ENCODE measurements around the gene TASP1.
A peak's percentile ranks its signal among the peaks of the same experiment; 100 is the strongest.
"Not testable (repeated sequence)": the region's sequence is repeated elsewhere in the genome, so short reads cannot be mapped to it uniquely, and the experiment has no call there.

Gene TASP1

GRCh38 chr20:13644010-13644409, 5.3 kb upstream of the TASP1 start:
- Histone ChIP-seq H3K27me3 (replicated peaks; ENCODE audit: control insufficient read depth, insufficient read depth, low read length) (no peaks in the 10 kb centered on the region), H3K4me3 (replicated peaks; ENCODE audit: low read depth, low read length) (no peak overlapping the region), H3K36me3 (ENCODE audit: control insufficient read depth, insufficient read depth, low read length) (no peaks in the 10 kb centered on the region)
- DNase-seq (ENCODE audit: extremely low read depth, insufficient read length): no peak
- no peak for TF ChIP-seq CTCF (IDR thresholded peaks at IDR 0.05; ENCODE audit: insufficient read depth, low read length, poor library complexity, severe bottlenecking)

GRCh38 chr20:13639150-13639497, 392 bp upstream of the TASP1 start:
- Histone ChIP-seq H3K27me3 (replicated peaks; ENCODE audit: control insufficient read depth, insufficient read depth, low read length) (no peaks in the 10 kb centered on the region), H3K4me3 (replicated peaks; ENCODE audit: low read depth, low read length) (peak overlapping the region; percentile 93), H3K36me3 (ENCODE audit: control insufficient read depth, insufficient read depth, low read length) (no peaks in the 10 kb centered on the region)
- no peak for TF ChIP-seq CTCF (IDR thresholded peaks at IDR 0.05; ENCODE audit: insufficient read depth, low read length, poor library complexity, severe bottlenecking)
- DNase-seq (ENCODE audit: extremely low read depth, insufficient read length): no peak

GRCh38 chr20:13638162-13638495, 603 bp downstream of the TASP1 start:
- no peaks in the 10 kb centered on the region for H3K36me3 ChIP-seq (ENCODE audit: control insufficient read depth, insufficient read depth, low read length)
- TF ChIP-seq CTCF (IDR thresholded peaks at IDR 0.05; ENCODE audit: insufficient read depth, low read length, poor library complexity, severe bottlenecking): no peak
- peak overlapping the region; percentile 93 for H3K4me3 ChIP-seq (replicated peaks; ENCODE audit: low read depth, low read length)
- DNase-seq (ENCODE audit: extremely low read depth, insufficient read length): no peak
- H3K27me3 ChIP-seq (replicated peaks; ENCODE audit: control insufficient read depth, insufficient read depth, low read length): no peaks in the 10 kb centered on the region

GRCh38 chr20:13632431-13632830, 6.3 kb downstream of the TASP1 start:
- no peaks in the 10 kb centered on the region for H3K36me3 ChIP-seq (ENCODE audit: control insufficient read depth, insufficient read depth, low read length)
- no peak for DNase-seq (ENCODE audit: extremely low read depth, insufficient read length)
- H3K27me3 ChIP-seq (replicated peaks; ENCODE audit: control insufficient read depth, insufficient read depth, low read length): no peaks in the 10 kb centered on the region
- TF ChIP-seq CTCF (IDR thresholded peaks at IDR 0.05; ENCODE audit: insufficient read depth, low read length, poor library complexity, severe bottlenecking): no peak
- H3K4me3 ChIP-seq (replicated peaks; ENCODE audit: low read depth, low read length): no peak overlapping the region

GRCh38 chr20:13627525-13627924, 11.2 kb downstream of the TASP1 start:
- H3K4me3 ChIP-seq (replicated peaks; ENCODE audit: low read depth, low read length); H3K36me3 ChIP-seq (ENCODE audit: control insufficient read depth, insufficient read depth, low read length); H3K27me3 ChIP-seq (replicated peaks; ENCODE audit: control insufficient read depth, insufficient read depth, low read length); DNase-seq (ENCODE audit: extremely low read depth, insufficient read length): not testable (repeated sequence)

- Histone ChIP-seq H3K36me3 (ENCODE audit: control insufficient read depth, insufficient read depth, low read length) (no peaks in the 10 kb centered on the region), H3K27me3 (replicated peaks; ENCODE audit: control insufficient read depth, insufficient read depth, low read length) (no peaks in the 10 kb centered on the region), H3K4me3 (replicated peaks; ENCODE audit: low read depth, low read length) (no peak overlapping the region)
- no peak for DNase-seq (ENCODE audit: extremely low read depth, insufficient read length)
- TF ChIP-seq CTCF (IDR thresholded peaks at IDR 0.05; ENCODE audit: insufficient read depth, low read length, poor library complexity, severe bottlenecking): no peak
Observed at GRCh38 chr20:13626724-13627123, 12.0 kb downstream of the TASP1 start.

All from GM06990 (cell line).